ENCODE data around the gene AGBL4.

AGBL4 gene

DNA sequence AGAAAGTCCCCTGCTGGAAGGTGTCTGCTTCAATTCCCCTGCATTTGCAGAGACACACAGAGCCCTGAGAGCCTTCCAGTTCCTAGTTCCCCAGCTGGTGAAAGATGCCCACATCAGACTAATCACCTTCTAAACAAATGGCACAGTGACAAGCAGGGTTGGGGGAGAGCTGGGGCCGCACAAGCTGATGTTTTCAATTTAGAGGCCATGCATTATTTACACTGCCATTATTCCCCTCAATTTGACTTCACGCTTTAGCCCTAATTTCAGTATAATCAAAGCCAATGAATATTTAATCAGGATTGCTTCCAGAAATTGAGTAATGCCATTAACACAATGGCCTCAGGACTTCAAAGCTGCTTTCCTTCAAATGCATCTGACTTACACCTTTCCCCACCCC is 1328.6 kb downstream of the AGBL4 start:
- no peak for DNase-seq

DNA sequence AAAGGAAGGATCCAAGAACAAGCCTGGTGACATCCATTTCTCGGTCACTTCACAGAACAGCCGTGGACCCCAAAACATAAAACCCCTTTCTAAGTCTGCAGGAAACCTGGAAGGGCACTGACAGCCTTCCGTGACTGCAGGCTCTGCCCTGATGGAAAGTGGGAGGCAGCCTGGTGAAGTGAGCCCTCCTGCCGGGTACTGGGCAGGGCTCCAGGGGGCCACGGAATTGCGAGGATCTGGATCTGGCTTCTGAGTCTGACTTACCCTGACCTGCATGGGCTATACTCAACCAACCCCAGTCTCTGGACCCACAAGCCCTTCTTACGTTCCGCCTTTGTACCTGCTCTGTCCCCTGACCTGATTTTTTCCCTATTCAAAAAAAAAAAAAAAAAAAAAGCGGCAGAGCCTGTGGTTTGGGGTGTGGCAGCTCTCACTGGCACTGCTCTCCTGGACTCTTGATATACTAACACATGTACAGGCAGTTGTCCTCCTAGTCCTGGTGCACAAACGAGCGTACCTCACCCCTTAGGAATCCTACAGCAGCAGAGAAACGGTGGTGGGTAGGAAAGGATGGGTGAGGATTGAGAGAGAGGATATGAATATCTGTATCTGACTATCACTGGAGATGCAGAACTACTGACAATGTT is 1330.0 kb downstream of the AGBL4 start:
- DNase-seq, result no peak

DNA sequence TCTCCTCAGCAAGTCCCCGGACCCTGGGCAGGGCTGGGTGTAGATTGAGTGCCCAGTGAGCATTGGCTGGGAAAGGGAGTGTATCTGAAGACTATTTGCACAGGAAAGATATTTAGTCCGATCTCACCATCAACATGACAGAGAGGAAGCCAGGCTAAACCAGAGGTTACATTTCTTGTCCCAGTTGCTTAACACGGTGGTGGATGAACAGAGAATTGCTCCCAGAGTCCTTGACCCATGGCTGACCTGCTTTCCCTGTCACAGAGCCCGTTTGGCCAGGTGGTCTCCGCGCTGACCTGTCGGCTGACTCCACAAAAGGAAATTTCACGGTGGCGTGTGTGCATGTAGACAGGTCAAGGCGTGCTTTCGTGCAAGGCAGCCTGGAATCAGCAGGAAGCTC is 1330.6 kb downstream of the AGBL4 start:
- DNase-seq, result no peak

DNA sequence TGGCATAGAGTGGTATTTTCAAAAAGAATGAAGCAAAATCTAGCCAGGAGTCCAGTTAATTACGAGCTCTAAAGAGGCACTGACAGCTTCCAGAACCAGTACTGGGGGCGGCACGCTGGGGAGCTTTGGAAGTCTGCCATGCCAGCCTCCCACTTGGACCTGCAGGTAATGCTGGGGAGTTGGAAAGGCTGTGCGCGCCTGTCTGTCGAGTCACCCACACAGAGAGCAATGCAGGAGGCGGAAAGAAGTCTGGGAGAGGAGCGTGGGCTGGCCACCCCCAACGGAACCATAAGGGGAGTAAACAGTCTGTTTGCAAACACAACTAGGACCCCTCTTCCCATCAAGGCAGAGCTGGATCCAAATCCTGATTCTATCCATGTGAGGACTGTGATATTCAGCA is 1331.5 kb downstream of the AGBL4 start:
- DNase-seq, result no peak

DNA sequence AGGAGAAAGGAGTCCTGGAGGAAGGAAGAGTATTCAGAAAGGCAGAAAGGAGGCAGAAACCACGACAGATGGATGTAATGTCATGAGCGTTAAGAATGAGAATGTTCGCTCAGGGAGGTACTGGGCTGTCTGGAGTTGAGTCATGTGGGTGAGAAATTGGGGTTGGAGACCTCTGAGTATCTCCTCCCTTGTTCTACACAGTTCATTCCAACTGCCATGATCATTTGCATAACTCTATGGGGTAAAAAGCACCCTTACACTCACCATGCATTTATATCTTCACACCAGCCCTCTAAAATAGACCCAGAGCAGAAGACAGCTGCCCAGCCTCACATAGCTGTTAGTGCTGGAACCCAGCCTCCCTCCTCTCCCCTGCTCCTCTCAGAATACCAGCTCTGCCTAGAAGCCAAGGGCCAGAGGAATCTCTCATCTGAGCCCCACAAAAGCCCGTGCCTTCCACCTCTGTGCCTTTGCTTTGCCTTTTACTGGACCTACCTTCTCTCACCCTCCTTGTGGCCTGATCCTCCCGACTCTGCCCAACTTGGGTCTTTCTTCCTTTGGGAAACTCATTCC is 1332.2 kb downstream of the AGBL4 start:
- no peak for DNase-seq

DNA sequence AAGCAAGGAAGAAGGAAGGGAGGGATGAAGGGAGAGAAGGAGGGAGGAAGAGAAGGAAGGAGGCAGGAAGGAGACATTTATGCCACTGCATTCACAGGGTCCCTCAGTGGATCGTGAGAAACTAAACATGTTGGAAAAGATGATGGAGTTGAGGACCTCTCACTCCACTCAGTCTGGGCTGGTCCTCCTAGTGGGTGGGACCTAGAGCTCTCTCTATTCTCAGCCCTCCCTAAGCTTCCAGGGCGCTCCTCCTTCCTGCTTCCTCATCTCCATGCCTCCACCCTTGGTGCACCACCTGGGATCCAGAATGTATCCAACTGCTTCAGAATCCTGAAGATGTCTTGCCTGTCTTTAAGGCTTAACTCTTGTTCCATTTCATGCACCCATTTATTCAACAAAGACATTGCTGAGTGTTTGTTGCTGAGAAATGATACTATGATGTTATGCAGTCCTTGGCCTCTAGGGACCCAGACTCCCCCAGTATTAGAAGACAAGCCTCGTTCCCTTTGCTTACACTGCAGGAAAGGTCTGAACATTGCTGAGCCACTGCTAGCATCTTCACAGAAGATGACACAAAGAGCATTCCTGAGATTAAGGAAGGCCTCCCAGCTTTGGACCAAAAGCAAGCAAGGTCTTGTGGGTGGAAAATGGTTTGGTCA is 1335.5 kb downstream of the AGBL4 start:
- no peak for DNase-seq

DNA sequence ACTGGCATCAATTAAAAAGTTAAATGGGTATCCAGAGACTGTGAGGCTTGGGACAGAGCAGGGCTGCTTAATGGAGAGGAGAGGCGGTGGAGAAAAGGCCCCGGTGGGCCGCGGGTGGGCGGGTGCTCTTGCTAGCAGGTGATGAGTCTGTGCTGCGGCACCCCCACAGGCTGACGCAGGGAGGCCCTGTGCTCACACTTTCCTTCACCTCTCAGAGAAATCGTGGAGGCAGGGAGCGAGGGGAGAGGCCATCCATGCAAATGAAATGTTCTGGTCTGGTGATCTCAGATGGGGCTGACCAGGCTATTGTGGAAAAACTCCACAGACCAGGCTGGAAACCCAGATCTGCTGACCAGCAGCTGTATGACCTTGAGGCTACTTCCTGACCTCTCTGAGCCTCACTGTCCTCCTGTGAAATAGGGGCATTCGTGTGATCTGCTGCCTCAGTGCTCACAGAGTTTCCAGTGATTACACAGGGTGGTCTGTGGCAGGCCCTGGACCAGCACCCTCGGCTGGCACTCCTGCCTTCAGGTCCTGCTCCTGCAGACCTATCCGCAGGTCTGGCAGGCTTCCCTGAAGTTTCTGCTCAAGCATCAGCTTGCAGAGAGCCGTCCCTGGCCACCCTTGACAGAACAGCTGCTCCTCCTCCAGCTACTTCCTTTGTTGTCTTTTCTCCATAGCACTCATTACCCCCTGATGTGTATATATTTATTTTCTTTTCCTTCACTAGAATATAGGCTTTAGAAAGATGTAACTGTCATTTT is 1336.3 kb downstream of the AGBL4 start:
- DNase-seq, result no peak

DNA sequence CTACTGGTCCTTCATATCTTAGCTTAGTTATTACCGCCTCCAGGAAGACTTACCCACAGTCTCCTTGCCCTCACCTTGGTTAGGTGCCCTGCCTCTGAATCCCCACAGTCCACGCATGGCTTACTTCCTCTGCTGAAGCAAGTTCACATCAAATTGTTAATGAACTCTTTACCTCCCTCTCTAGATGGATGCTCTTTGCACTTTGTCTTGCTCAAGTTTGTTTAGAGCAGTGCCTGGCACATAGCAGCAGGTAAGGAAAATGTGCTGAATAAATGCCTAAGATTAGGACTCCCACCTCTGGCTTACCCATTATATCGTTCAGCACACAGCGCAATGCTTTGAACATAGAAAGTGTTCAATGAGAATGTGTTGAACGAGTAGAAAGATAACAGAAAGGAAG is 1337.6 kb downstream of the AGBL4 start:
- DNase-seq, result no peak

DNA sequence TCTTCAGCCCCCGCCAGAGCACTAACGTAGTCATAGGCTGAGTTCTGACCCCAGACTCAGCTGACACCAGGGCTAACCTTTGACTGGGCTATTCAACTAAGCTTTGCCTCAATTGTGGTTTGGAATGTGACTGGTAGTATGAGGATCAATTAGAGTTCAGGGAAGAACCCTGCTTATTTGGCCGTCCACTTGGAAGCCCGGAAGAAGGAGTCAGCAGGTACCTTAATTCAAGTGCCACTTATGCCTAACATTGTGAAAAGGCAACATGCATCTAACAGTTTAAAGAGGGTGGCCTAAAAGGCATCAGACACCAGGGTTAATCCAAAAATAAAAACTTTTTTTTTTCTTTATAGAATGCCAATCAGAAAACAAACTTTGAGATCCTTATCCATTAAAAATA is 1339.4 kb downstream of the AGBL4 start:
- no peak for DNase-seq

DNA sequence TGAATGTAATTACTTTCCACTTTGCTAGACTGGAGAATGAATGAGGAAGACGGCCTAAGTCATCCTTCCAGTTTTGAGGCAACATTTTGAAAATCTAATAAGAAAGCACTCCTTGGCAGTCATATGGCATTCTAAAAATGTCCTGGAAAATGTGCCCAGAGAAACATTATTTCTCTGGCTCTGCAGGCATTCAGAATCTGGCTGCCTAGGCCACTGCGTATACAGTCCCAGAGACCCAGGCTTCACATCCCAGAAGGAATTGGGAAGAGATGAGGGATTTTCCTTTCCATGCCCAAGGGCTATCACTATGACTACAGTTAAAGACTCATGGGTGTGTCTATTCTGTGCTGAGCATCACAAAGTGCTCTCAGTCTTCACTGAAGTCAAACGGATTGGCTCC is 1339.9 kb downstream of the AGBL4 start:
- no peak for DNase-seq

DNA sequence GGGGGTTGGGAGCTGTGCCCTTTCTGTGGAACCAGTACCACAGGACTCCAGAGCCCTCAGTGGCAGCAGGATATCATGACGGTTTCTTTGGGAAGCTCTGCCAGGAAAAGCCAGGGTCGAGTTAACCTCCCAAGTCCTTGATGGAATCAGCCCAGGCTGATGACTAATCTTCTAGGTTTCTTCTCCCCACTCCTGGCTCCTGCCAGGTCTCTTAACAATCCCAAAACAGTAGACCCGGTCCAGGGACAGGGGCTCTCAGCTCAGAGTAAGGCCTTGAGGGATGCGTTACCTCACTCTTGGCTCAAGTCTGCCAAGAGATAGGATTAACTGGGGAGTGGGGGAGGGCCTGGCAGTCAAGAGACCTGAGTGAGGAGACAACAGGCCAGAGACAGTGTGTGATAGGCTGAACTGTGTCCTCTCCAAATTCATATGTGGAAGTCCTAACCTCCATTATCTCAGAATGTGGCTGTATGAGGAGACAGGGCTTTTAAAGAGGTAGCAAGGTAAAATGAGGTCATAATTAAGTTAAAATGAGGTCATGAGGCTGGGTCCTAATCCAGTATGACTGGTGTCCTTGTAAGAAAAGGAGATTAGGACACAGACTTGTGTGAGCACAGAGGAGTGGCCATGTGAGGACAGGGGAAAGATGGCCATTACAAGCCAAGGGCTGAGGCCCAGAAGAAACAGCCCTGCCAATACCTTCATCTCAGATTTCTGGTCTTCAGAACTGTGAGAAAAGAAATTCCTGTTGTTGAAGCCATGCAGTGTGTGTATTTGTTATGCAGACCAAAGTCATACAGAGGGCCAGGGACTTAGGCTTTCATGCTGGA is 1342.1 kb downstream of the AGBL4 start:
- no peak for DNase-seq

DNA sequence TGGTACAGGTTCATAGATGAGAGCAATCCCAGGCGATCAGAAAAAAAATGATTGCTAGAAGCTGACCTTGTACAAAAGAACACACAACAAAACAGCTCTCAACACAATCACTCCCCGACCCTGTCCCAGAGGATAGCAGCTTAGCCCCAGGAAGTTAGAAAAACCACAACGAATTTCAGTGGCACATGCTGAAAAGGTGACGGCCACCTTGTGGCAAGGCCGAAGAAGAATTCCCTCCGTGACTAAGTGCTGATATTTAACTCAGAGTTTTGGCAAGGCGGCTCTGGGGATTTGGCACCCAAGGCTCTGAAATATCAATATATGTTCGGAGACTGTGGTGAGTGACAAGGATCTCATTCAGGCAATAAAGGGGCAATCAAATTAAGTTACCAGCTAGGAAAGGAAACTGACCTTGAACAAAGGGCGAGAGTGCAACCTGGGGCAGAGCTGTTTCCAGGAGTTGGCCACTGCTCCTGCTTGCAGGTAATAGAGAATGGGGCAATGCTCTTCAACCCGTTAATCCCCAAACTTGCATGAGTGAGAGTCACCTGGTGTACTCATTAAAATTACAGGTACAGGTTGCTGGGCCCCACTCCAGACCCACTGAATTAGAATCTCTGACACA is 1343.2 kb downstream of the AGBL4 start:
- no peak for DNase-seq

DNA sequence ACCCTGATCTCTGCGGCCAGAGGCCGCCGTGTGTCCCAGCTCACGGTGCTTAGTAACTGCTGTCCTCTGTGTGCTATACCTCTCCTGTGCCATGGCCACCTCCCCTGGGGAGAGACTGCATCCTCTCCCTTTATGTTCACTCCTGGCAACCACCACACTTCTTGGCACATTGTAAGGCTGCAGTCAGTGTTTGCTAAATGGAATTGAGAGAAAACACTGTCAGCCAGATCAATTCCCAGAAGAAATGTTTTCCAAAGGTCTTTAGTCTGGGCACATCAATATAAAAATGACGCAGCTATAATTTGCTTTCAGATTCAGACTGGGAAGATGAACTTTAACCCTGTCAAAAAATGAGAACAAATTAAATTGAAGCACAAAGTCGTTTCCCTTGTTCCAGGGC is 1343.9 kb downstream of the AGBL4 start:
- no peak for DNase-seq

DNA sequence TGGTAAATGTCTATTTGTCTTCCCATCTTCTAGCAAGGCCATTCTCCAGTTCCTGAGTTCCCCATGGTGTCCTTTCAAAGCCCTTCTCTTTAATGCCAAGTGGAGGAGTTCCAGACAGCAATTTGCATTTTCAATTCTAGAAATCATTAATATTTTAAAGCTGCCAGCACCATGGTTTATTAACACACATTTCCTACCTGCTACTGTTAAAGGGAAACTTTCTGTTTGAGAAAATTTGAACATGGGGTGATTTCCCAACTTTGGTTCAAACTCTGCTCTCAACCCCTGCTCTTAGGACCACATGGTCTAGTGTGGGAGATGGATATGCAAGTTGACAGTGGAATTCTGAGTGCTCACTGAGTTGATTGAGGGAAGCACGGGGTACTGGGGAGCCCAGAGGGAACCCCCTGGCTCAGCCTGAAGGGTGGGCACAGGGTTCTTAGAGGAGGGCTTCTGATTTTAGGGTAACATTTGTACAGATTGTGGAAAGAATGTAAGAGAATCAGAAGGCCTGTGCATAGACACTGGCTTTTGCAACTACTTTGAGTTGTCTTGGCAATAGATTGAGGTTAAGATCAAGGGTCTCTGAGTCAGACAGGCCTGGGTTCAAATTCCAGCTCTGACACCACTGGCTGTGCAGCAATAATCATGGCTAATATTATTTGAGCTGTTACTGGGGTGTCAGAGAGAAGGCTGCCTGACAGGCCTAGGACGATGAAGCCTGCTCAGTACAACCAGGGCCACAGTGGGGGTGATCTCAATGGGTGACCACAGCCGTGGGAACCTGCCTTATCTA is 1344.8 kb downstream of the AGBL4 start:
- DNase-seq, result no peak

DNA sequence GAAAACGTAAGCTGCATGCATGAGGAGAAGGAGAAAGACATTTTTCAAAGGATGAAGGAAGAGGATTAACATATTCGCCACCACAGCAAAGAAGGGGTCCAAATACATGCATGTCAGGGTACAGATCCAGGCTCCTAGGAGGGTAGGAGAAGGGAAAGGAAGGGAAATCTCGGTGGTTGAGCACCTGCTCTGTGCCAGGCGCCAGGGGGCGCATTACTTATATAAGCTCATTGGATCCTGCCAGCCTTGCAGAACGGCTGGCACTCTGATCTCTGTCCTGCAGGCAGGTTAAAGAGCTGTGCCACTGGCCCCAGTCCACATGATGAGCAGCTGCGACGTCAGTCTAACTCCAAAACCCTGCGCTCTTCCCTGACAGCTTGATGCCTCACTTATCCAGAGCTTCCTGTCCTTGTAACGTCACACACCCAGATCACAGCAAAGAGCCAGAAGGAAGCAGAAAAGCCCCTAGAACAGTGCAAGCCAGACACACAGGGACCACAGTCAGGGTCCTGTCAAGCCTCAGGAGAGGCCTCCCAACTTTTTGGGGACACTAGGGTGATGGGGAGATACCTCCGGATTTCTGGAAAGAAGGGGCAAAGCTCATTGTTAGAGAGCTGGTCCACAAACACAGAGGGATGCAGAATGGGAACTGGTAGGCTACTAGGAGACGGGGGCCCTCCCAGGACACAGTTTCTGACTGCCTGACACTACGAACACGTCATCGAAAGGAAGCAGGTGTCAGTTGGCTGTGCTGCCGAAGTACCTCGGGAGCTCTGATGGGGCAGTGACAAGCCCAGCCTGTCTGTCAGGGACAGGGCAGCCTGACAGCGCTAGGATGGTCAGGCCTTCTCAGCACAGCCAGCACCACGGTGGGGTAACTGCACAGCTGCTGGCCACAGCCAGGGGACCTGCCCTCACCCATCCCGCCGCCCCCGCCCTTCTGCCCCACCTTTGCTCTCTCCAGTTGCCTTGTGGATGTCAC is 1346.2 kb downstream of the AGBL4 start:
- no peak for DNase-seq

DNA sequence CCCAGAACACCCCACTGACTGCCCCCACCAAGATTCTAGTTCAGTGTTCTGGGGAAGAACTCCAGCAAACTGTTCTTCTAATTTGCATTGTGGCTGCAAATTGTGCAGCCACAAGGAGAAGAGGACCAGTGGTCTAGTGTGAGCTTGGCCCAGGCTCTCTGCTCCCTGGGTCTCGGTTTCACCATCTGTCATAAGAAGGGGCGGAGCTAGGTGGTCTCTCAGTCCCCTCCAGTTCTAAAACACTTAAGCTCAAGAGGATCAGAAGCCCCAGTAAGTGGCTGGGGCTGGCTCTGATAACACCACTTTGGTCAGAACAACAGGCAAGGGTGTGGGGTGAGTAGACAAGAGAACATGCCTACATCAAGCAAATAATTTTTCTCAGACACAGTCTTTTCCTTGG is 1346.9 kb downstream of the AGBL4 start:
- no peak for DNase-seq

DNA sequence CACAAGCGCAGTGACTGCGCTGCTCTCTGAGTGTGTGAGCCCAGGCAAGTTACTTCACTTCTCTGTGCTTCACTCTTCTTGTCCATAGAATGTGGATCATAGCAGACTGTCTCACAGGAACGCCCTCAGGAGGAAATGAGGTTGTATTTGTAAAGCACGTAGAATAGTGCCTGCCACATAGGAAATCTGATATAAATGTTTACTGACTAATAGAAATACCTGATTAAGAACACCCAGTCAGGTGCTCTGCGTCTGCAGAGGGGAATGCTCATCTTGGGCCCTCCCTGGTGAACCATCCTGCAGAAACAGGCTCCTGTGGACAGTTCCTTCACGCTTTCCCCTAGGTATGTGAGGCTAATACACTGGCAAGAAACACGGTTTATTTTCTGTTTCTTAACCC is 1347.4 kb downstream of the AGBL4 start:
- DNase-seq, result no peak

DNA sequence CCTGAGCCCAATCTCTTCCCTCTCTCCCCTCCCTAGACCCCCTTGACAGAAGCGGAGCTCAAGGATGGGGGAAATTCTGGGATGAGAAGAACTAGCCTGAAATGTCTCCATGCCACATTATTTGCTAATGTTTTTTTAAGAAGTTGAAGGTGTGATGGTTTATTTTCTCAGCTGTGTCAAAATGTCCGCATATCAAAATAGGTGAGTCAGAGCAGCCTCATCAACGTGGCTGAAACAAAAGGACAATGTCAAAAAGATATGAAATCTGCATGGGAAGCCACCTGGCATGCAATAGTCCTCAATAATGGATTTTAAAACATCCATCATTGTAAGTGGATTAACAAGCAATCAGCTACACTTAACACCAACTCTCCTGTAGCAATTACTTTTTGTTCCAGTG is 1348.5 kb downstream of the AGBL4 start:
- DNase-seq, result no peak

DNA sequence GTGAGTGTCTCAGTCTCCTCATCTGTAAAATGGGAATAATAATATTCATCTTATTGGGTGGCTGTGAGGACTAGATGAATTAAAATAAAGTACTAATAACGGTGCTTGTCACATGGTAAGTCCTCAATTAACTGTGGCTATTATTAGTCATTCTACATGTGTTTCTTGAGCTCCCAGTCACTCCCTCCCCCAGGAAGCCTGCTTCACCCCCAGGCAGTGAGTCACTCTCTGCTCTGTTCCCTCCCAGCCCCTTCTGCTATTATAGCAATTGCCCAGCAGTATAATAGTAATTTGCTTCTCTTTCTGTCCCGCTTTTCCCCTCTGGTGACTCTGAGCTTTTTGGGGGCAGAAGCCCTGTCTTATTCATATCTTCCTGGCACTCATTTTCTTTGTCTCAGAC is 1349.1 kb downstream of the AGBL4 start:
- no peak for DNase-seq

Data from effector CD4-positive, alpha-beta T cell (primary cell).